ENCODE measurements around the gene TAS2R14.

- TF ChIP-seq PBX3 (IDR thresholded peaks at IDR 0.05) (no peak), CTCF (IDR thresholded peaks at IDR 0.05) (no peak)
Measured at GRCh38 chr12:10936506-10936905, 2.6 kb downstream of the TAS2R14 start.

All from SK-N-SH (cell line).